ENCODE data around the gene ZNF324. TPM values are rescaled to one million over a fixed set of nuclear protein-coding genes. Genes with fewer than 3 reads are reported as not detected.

The ZNF324 gene
- total and polyA plus RNA-seq, 9 of the 15 experiments (the other 6 are each of a cell fraction or from before 2014, with no cell fraction given): 0.92 to 16.4 (median 5.3) TPM

DNA sequence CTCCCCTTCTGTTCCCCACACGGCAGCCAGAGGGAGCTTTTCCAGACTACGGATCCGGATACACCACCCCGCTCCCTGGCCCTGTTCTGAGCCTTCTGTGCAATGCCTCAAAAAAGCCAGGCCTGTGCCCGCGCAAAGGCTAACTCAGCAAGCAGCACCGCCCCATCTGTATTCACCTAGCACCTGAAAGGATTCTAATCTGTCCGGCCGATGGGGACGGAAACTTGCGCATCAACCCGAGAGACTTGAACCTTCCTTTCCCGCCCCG, 52.1 kb downstream of the ZNF324 start (continued):
- TF ChIP-seq ZBTB7A (IDR thresholded peaks at IDR 0.05; ENCODE audit: borderline replicate concordance, control insufficient read depth, low read depth, low read length) (peak; percentile 93; the same call in 1 of the 2 replicates), ZNF175 (CRISPR knock-in tag; IDR thresholded peaks at IDR 0.05; ENCODE audit: low read depth) (0 out of 2 replicates have a peak, but pooled peaks have one; percentile 8), STAT5B (CRISPR knock-in tag; IDR thresholded peaks at IDR 0.05) (no peak)
- TF ChIP-seq, protein P1, sequence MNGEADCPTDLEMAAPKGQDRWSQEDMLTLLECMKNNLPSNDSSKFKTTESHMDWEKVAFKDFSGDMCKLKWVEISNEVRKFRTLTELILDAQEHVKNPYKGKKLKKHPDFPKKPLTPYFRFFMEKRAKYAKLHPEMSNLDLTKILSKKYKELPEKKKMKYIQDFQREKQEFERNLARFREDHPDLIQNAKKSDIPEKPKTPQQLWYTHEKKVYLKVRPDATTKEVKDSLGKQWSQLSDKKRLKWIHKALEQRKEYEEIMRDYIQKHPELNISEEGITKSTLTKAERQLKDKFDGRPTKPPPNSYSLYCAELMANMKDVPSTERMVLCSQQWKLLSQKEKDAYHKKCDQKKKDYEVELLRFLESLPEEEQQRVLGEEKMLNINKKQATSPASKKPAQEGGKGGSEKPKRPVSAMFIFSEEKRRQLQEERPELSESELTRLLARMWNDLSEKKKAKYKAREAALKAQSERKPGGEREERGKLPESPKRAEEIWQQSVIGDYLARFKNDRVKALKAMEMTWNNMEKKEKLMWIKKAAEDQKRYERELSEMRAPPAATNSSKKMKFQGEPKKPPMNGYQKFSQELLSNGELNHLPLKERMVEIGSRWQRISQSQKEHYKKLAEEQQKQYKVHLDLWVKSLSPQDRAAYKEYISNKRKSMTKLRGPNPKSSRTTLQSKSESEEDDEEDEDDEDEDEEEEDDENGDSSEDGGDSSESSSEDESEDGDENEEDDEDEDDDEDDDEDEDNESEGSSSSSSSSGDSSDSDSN (IDR thresholded peaks at IDR 0.05; ENCODE audit: borderline replicate concordance in 1 of 2, low read depth in 2 of 2, low read length in 2 of 2): peak in 1 of 2 experiments; percentile 49; a peak in 1 of 4 replicates

DNA sequence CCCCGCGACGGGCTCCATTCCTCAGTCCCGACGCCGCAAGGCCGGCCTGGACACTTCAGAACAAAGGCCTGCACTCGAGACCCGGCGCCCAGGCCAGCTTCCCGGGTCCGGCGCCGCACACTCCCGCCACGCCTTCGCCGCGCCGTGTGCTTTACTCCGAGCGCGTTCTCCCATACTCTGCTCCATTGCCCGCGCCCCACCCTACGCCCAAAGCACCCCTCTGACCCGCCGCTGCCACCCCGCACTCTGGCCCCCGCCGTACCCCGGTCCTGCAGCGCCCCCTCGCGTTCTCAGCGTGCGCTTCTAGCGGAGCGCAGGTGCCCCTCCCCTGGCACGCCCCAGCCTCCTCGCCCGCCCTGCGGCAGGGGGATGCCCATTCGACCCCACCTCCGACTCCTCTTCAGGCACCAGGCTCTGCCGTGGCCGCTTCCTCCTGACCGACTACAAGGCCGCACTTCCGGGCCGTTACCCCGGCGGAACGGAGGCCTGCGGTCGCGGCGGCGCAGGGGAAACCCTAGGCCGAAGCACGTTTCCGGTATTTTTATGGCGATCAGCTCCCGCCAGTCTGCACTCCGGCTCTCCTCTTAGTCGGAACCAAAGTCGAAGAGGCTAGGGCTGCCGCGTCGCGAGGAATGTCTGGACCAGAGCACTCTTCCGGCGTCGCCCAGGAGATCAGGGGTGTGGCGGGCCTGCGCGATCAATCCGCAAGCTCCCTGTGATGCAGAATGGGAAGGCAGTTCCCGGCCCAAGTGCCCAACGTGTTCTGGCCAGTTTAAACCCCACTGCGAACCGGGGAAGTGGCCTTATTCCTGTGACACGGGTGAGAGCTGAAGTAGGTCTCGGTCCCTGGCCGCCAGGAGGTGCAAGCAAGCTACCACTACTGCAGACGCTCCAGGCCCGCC, 52.7 kb downstream of the ZNF324 start, which contains the start of gene ZBTB45:
Gene ZBTB45, minus strand, starts transcription at position 456 of the 902 bp plus-strand sequence. CDS start 2,137 bp downstream, outside the sequence.
- Histone ChIP-seq H3K9me3 (replicated peaks; ENCODE audit: control insufficient read depth, insufficient read depth, low read depth, low read length) (no peaks in the 10 kb centered on the region), H3K4me2 (ENCODE audit: insufficient read depth, low read length) (peak within 1 kb of the TSS; percentile 98), H3K4me3 (peak within 1 kb of the TSS; percentile 79), H3K27me3 (ENCODE audit: control insufficient read depth in 2 of 2, insufficient read depth in 2 of 2, low read length in 2 of 2) (no peaks in the 10 kb centered on the region), H3K79me2 (ENCODE audit: control insufficient read depth, insufficient read depth, low read length) (peaks cover 51% of the 10 kb centered on the region), H3K9me1 (ENCODE audit: control insufficient read depth, insufficient read depth, low read length) (peaks cover 5% of the 10 kb centered on the region), H3K36me3 (ENCODE audit: control insufficient read depth, insufficient read depth, low read length) (peaks cover 26% of the 10 kb centered on the region; the same call in 2 of the 3 replicates), H3K9ac (ENCODE audit: insufficient read depth in 1 of 2, low read depth in 2 of 2, low read length in 2 of 2) (peak within 1 kb of the TSS; percentile 95 to 97), H4K20me1 (replicated peaks; ENCODE audit: control insufficient read depth, insufficient read depth, low read length) (no peaks in the 10 kb centered on the region), H2AFZ (ENCODE audit: low read depth, low read length) (peak within 1 kb of the TSS; percentile 99), H3K27ac (ENCODE audit: extremely low read depth, low read depth, low read length) (peak within 1 kb of the TSS; percentile 92), H3K4me1 (replicated peaks in 1 of 2; ENCODE audit: control insufficient read depth in 2 of 2, insufficient read depth in 2 of 2, low read length in 2 of 2) (peaks cover 9 to 49% of the 10 kb centered on the region in 2 experiments)
- ChIA-PET POLR2A (interaction anchor here (0.5 to 2.3 kb wide), 24 partner anchors 10 to 689 kb away, joined by 3 to 14 read pairs (median 6); partner anchors contain the start of genes CHMP2A, TRIM28, ZNF274 and ZNF587B), CTCF (ENCODE audit: low intra/inter-chr PET ratio) (interaction anchor here (1.1 to 2.7 kb wide), 5 partner anchors 25 to 338 kb away, joined by 3 to 23 read pairs (median 4); partner anchors contain the start of genes TRIM28 and ZNF274)
- TSS peak; percentile 75 for BruUV-seq (replicated peaks)
- FAIRE-seq (peak; percentile 87), DNase-seq (ENCODE audit: extremely low read depth in 1 of 4, low spot score in 3 of 4) (peak; percentile 86 to 96 (median 92)), ATAC-seq (peak; percentile 87)
- WGBS (ENCODE audit: insufficient coverage, low coverage, missing lambda C conversion rate): under 1% methylated on average over 64 of the region's 87 CpGs
- in situ Hi-C loops (cut with MboI) (no loop called here), intact Hi-C loops (cut with micrococcal nuclease) (loop anchor here (1.0 to 2.0 kb wide), 5 partner anchors 43 to 300 kb away; partner anchors contain the start of genes ZNF446 and ZSCAN22)
- TF ChIP-seq, protein P2, sequence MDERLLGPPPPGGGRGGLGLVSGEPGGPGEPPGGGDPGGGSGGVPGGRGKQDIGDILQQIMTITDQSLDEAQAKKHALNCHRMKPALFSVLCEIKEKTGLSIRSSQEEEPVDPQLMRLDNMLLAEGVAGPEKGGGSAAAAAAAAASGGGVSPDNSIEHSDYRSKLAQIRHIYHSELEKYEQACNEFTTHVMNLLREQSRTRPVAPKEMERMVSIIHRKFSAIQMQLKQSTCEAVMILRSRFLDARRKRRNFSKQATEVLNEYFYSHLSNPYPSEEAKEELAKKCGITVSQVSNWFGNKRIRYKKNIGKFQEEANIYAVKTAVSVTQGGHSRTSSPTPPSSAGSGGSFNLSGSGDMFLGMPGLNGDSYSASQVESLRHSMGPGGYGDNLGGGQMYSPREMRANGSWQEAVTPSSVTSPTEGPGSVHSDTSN (CRISPR knock-in tag; IDR thresholded peaks at IDR 0.05; ENCODE audit: low read depth): no peak
- TF ChIP-seq, protein P2 (tag; conservative IDR thresholded peaks at IDR 0.05; ENCODE audit: low read depth): peak; percentile 44
- TF ChIP-seq, protein P3, sequence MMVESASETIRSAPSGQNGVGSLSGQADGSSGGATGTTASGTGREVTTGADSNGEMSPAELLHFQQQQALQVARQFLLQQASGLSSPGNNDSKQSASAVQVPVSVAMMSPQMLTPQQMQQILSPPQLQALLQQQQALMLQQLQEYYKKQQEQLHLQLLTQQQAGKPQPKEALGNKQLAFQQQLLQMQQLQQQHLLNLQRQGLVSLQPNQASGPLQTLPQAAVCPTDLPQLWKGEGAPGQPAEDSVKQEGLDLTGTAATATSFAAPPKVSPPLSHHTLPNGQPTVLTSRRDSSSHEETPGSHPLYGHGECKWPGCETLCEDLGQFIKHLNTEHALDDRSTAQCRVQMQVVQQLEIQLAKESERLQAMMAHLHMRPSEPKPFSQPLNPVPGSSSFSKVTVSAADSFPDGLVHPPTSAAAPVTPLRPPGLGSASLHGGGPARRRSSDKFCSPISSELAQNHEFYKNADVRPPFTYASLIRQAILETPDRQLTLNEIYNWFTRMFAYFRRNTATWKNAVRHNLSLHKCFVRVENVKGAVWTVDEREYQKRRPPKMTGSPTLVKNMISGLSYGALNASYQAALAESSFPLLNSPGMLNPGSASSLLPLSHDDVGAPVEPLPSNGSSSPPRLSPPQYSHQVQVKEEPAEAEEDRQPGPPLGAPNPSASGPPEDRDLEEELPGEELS (CRISPR knock-in tag; IDR thresholded peaks at IDR 0.05; ENCODE audit: borderline replicate concordance): peak; percentile 84; the same call in 1 of the 2 replicates

Data from K562 (cell line).